Ovary (tissue), 9 donors: ENCODE results near the gene DPH7. TPM values are rescaled to one million over a fixed set of nuclear protein-coding genes. Genes with fewer than 3 reads are reported as not detected.

ENCODE experiments used
- DNase-seq, 5 donors: peaks; one replicate each; pipeline ENCODE4 v3.0.0-alpha.2; 2019 to 2020
- H3K27ac ChIP-seq, 2 donors: fragments of 200-600 bp; one replicate each; pipeline versions ENCODE4 v1.5.1 to v1.8.0; 2019 to 2022
- H3K27me3 ChIP-seq: fragments of 200-600 bp; one replicate; pipeline ENCODE4 v1.8.0; 2022
- H3K36me3 ChIP-seq: fragments of 200-600 bp; sonication (generic); one replicate; pipeline ENCODE4 v1.5.1; 2019
- H3K4me1 ChIP-seq: one replicate; pipeline ENCODE4 v1.8.1; 2013; ENCODE audit warnings: mild to moderate bottlenecking, moderate library complexity; ENCODE audit not compliant: insufficient read depth
- H3K4me3 ChIP-seq: fragments of 200-600 bp; sonication (generic); one replicate; pipeline ENCODE4 v1.5.1; 2017
- H3K9me3 ChIP-seq, 2 donors: fragments of 200-600 bp in 1 of 2; sonication (generic) in 1 of 2; one replicate each; pipeline versions ENCODE4 v1.5.1 to v1.8.1; 2013 to 2019; ENCODE audit warnings: mild to moderate bottlenecking in 1 of 2, moderate library complexity in 1 of 2
- CTCF ChIP-seq, 3 donors: fragments of 450-650 bp in 2 of 3; fragments of 200-600 bp in 1 of 3; IDR thresholded peaks; one replicate each; pipeline versions ENCODE4 v1.5.1 to v1.8.0; 2016 to 2022; ENCODE audit warnings: antibody characterized with exemption in 3 of 3, mild to moderate bottlenecking in 1 of 3
- EP300 ChIP-seq: sonication (generic); formaldehyde crosslinking; IDR thresholded peaks from one replicate; pipeline ENCODE4 v1.6.1; 2017; ENCODE audit warnings: antibody characterized with exemption
- POLR2A ChIP-seq: fragments of 450-650 bp; IDR thresholded peaks from one replicate; pipeline ENCODE4 v1.6.1; 2017; ENCODE audit warnings: antibody characterized with exemption, mild to moderate bottlenecking, moderate library complexity
- WGBS, 3 donors: extraction: QIAGEN DNeasy Blood & Tissue Kit in 1 of 3; methylation state at CpG; one replicate each; pipeline versions ENCODE4 v1.1.5 to v1.1.7; 2013 to 2017; 5-methylcytosine and 5-hydroxymethylcytosine counted together
- intact Hi-C, 4 donors: fragments of 100-400 bp; cut with DNase I; formaldehyde crosslinking; loops; one replicate each; pipeline versions ENCODE4 v1.11.0 to v1.15.1; 2022 to 2023
- polyA plus RNA-seq, 2 donors: library from polyadenylated mRNA; stranded (reverse); fragments of 200-250 nt in 1 of 2; fragments of 350-450 nt in 1 of 2; fragmentation: Illumina TruSeq in 1 of 2; extraction: RNeasy Lipid Tissue Mini Kit (QIAGEN cat#74804) in 1 of 2; gene quantifications; one replicate each; pipeline ENCODE4 v1.2.3, GENCODE V29; 2013 to 2014
- total RNA-seq, 7 donors: library from RNA; depleted of rRNA in 2 of 7; stranded (reverse); fragments of >200 nt in 2 of 7; fragmentation: NEBNext Ultra II Directional in 3 of 7; extraction: Animal tissue kit (Norgen Biotek cat#: 25700) in 3 of 7; gene quantifications; one replicate each; pipeline versions ENCODE4 v1.1.0 to v1.2.4, GENCODE V29; 2016 to 2023
- donor health status: DM: no; HTN: no; CAD: no; lungs with moderate emphysema.
- donor health status: DM: no; HTN: no; CAD: no.
- donor health status: Bipolar disorder and iron deficiency.
- donor health status: DM: yes; HTN: yes; CAD: no.
- donor health status: DM: no; HTN: no; CAD: no.
- donor health status: DM: yes; HTN: yes; CAD: no.

DPH7 gene
- total and polyA plus RNA-seq, 9 donors: 15.4 to 38.2 (median 33.0) TPM

DNA sequence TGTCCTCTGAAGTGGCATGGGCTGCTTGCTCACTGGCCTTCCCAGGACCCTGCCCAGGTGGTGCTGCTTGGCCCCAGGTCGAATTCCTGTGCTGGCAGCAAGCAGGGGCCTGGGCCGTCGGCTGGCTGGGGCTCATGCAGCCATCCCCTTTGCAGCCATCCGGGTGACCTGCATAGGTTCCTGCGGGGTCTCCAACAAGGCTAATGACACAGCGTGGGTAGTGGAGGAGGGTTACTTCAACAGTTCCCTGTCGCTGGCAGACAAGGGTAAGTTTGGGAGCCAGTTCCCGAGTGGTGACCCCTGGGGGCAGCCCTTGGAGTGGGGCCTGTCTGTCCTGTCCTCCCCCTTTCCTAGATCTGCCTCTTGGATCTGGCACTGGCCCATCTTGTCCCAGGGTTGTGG, 34.0 kb upstream of the DPH7 start:
- Histone ChIP-seq H3K4me1 (peaks cover 9% of the 10 kb centered on the region), H3K36me3 (no peaks in the 10 kb centered on the region), H3K4me3 (no peak overlapping the region), H3K27me3 (no peaks in the 10 kb centered on the region), H3K27ac (no peak overlapping the region), H3K9me3 (no peaks in the 10 kb centered on the region)
- intact Hi-C loops: no loop called here
- TF ChIP-seq CTCF (IDR thresholded peaks at IDR 0.05) (no peak), POLR2A (no peak), EP300 (no peak)
- no peak for DNase-seq
- 39 to 56% (median 46%) methylated on average over 8 of the region's 8 CpGs for WGBS, 3 donors

DNA sequence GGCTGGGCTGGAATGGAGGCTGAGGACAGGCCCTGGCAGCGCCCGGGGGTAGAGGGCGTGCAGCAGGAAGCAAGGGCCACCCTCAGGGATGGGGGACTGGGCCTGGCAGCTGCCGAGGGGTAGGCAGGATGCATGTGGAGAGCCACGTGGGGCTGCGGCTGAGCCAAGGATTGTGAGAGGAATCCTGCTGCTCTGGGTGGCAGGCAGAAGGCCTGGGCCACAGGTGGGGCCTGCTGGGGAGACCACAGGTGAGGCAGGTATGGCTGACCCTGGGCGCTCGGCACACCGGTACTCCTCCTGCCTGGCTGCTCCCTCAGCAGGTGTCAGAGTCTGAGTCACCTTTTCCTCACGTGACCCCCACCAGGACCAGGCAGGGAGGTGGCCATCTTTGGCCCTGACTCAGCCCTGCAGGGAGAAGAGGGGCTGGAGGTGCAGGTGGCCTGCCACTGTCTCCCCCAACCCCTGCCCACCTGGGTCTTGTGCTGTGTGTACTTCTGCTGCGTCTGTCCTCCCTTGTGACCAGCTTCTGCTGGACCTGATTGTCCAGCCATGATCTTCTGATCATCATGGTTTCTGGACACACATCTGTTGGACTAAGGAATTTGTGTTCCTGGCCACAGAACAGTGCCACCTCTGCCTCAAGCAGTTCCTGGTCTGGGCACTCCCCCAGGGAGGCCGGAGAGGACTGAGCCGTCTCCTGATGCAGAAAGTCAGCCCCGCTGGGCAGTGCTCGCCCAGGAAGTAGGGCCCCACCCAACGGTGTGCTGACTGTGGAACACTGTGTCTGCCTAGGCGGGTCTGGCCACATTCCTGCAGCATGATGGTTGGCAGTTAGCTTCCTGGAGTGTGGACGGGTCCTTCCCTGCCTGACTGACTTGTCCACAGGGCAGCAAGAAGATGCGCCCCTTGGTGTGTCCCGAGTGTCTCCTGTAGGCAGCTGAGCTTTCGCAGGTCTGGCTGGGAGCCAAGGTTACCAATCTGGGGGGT, 33.2 kb upstream of the DPH7 start:
- H3K36me3 ChIP-seq: no peaks in the 10 kb centered on the region
- peak in 2 of 5 donors; percentile 24 to 56 for DNase-seq
- H3K9me3 ChIP-seq: no peaks in the 10 kb centered on the region
- intact Hi-C loops: no loop called here
- 32 to 46% (median 32%) methylated on average over 21 of the region's 21 CpGs for WGBS, 3 donors
- TF ChIP-seq POLR2A: no peak
- H3K27me3 ChIP-seq: no peaks in the 10 kb centered on the region
- no peak overlapping the region for H3K4me3 ChIP-seq
- H3K4me1 ChIP-seq: peaks cover 6% of the 10 kb centered on the region
- no peak overlapping the region for H3K27ac ChIP-seq

GRCh38 chr9:137610944-137611343, 32.2 kb upstream of the DPH7 start:
- no peaks in the 10 kb centered on the region for H3K9me3 ChIP-seq
- H3K4me3 ChIP-seq: no peak overlapping the region
- TF ChIP-seq EP300 (no peak), POLR2A (no peak), CTCF (IDR thresholded peaks at IDR 0.05) (no peak)
- DNase-seq: no peak
- intact Hi-C loops: no loop called here
- H3K36me3 ChIP-seq: no peaks in the 10 kb centered on the region
- H3K4me1 ChIP-seq: peaks cover 12% of the 10 kb centered on the region
- 63 to 83% (median 63%) methylated on average over 6 of the region's 6 CpGs for WGBS, 3 donors
- no peaks in the 10 kb centered on the region for H3K27me3 ChIP-seq
- H3K27ac ChIP-seq: no peak overlapping the region

- intact Hi-C loops: no loop called here
Measured at GRCh38 chr9:137607141-137607857, 28.6 kb upstream of the DPH7 start.

More at GRCh38 chr9:137607141-137607857, 28.6 kb upstream of the DPH7 start:
- 52 to 60% (median 59%) methylated on average over 17 of the region's 17 CpGs for WGBS, 3 donors
- H3K9me3 ChIP-seq: no peaks in the 10 kb centered on the region
- no peak for TF ChIP-seq CTCF (IDR thresholded peaks at IDR 0.05)
- no peak for TF ChIP-seq EP300
- no peak for TF ChIP-seq POLR2A
- peaks cover 12% of the 10 kb centered on the region for H3K4me1 ChIP-seq
- no peaks in the 10 kb centered on the region for H3K27me3 ChIP-seq
- peak overlapping the region; percentile 80 for H3K4me3 ChIP-seq
- H3K27ac ChIP-seq: no peak overlapping the region
- no peak for DNase-seq
- H3K36me3 ChIP-seq: no peaks in the 10 kb centered on the region
